Smooth muscle cell (in vitro differentiated cells): Measurements from ENCODE around the gene MAML2. TPM values are rescaled to one million over a fixed set of nuclear protein-coding genes. Genes with fewer than 3 reads are reported as not detected.

Experiments used
- DNase-seq: peaks from one replicate; lab custom pipeline; 2025; ENCODE audit not compliant: unreplicated experiment; lab: John Stamatoyannopoulos, UW
- H2AFZ ChIP-seq: fragments of 200-600 bp; sonication (generic); 2 replicates; pipeline ENCODE4 v1.6.0; 2016; ENCODE audit warnings: antibody characterized with exemption, low read depth, mild to moderate bottlenecking
- H3F3A ChIP-seq: fragments of 200-600 bp; sonication (generic); 2 replicates; pipeline ENCODE4 v1.6.0; 2017; ENCODE audit warnings: antibody characterized with exemption, low read depth
- H3K27ac ChIP-seq: fragments of 200-600 bp; sonication (generic); 2 replicates; pipeline ENCODE4 v1.5.1; 2016; ENCODE audit warnings: low read depth, mild to moderate bottlenecking
- H3K27me3 ChIP-seq: fragments of 200-600 bp; sonication (generic); 2 replicates; pipeline ENCODE4 v1.6.1; 2016; ENCODE audit warnings: low read depth, mild to moderate bottlenecking
- H3K36me3 ChIP-seq: fragments of 200-600 bp; sonication (generic); 2 replicates; pipeline ENCODE4 v1.5.1; 2016; ENCODE audit warnings: low read depth
- H3K4me1 ChIP-seq: fragments of 200-600 bp; sonication (generic); 2 replicates; pipeline ENCODE4 v1.5.1; 2016; ENCODE audit warnings: low read depth
- H3K4me2 ChIP-seq: fragments of 200-600 bp; sonication (generic); 2 replicates; pipeline ENCODE4 v1.6.0; 2016; ENCODE audit warnings: mild to moderate bottlenecking
- H3K4me3 ChIP-seq: fragments of 200-600 bp; sonication (generic); 2 replicates; pipeline ENCODE4 v1.5.1; 2016; ENCODE audit warnings: mild to moderate bottlenecking
- H3K79me2 ChIP-seq: fragments of 200-600 bp; sonication (generic); 2 replicates; pipeline ENCODE4 v1.6.0; 2016; ENCODE audit warnings: low read depth, mild to moderate bottlenecking
- H3K9ac ChIP-seq: fragments of 200-600 bp; sonication (generic); 2 replicates; pipeline ENCODE4 v1.6.0; 2016; ENCODE audit warnings: low read depth
- H3K9me3 ChIP-seq: fragments of 200-600 bp; sonication (generic); replicated peaks from 2 replicates; pipeline ENCODE4 v1.5.1; 2016; ENCODE audit warnings: low read depth
- H4K20me1 ChIP-seq: fragments of 200-600 bp; sonication (generic); 2 replicates; pipeline ENCODE4 v1.6.0; 2016; ENCODE audit warnings: low read depth
- WGBS: methylation state at CpG from one replicate; pipeline ENCODE4 v1.1.7; 2016; ENCODE audit warnings: low lambda C conversion rate; 5-methylcytosine and 5-hydroxymethylcytosine counted together
- polyA plus RNA-seq: library from polyadenylated mRNA; unstranded; fragments of >200 nt; fragmentation: Nextera tagmentation; extraction: Ambion mirVana; gene quantifications from 2 replicates; pipeline ENCODE4 v1.2.1, GENCODE V29; 2016
- total RNA-seq: library from RNA; depleted of rRNA; stranded (reverse); fragments of >200 nt; gene quantifications from 2 replicates; pipeline ENCODE4 v1.2.3, GENCODE V29; 2014
- TF ChIP-seq, protein P1 (sequence below): fragments of 200-600 bp; sonication (generic); IDR thresholded peaks from 2 replicates; pipeline ENCODE4 v1.5.1; 2017; ENCODE audit warnings: borderline replicate concordance, mild to moderate bottlenecking, antibody characterized with exemption; ENCODE audit not compliant: insufficient read depth, poor library complexity, severe bottlenecking

Gene MAML2
- total and polyA plus RNA-seq, 2 experiments from 2014 or later, result 8.7 to 52.4 TPM

DNA sequence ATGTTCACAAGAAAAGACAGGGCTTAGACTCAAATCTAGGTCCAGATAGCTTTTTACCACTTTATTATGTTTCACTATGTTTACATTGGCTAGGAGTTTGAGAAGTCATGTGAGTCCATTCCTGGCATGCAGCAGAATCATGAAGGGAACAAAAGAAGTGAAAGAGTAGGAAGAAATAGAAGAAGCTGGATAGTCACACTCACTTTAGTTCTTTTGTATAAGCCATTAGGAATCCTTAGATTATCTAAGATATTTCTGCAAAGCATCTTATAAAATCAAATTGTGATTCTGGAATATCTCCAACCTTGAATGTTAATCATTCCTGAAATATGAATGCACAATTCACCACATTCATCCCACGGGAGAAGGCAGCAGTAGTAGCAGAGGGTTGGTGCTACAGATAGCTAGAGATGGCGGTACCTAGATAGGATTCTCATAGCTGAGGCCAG is 31.9 kb downstream of the MAML2 start:
- 65% methylated on average over 2 of the region's 2 CpGs for WGBS
- Histone ChIP-seq H3K36me3 (no peaks in the 10 kb centered on the region), H3K27ac (peak overlapping the region; percentile 99), H3K9me3 (no peaks in the 10 kb centered on the region), H3K4me2 (peak overlapping the region; percentile 50), H3K4me1 (peaks cover 29% of the 10 kb centered on the region), H3K9ac (no peak overlapping the region), H3F3A (peaks cover 37% of the 10 kb centered on the region), H4K20me1 (no peaks in the 10 kb centered on the region), H2AFZ (no peak overlapping the region), H3K79me2 (peaks cover 85% of the 10 kb centered on the region), H3K27me3 (no peaks in the 10 kb centered on the region), H3K4me3 (no peak overlapping the region)
- TF ChIP-seq, protein P1, sequence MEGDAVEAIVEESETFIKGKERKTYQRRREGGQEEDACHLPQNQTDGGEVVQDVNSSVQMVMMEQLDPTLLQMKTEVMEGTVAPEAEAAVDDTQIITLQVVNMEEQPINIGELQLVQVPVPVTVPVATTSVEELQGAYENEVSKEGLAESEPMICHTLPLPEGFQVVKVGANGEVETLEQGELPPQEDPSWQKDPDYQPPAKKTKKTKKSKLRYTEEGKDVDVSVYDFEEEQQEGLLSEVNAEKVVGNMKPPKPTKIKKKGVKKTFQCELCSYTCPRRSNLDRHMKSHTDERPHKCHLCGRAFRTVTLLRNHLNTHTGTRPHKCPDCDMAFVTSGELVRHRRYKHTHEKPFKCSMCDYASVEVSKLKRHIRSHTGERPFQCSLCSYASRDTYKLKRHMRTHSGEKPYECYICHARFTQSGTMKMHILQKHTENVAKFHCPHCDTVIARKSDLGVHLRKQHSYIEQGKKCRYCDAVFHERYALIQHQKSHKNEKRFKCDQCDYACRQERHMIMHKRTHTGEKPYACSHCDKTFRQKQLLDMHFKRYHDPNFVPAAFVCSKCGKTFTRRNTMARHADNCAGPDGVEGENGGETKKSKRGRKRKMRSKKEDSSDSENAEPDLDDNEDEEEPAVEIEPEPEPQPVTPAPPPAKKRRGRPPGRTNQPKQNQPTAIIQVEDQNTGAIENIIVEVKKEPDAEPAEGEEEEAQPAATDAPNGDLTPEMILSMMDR, result no peak
- no peak for DNase-seq

DNA sequence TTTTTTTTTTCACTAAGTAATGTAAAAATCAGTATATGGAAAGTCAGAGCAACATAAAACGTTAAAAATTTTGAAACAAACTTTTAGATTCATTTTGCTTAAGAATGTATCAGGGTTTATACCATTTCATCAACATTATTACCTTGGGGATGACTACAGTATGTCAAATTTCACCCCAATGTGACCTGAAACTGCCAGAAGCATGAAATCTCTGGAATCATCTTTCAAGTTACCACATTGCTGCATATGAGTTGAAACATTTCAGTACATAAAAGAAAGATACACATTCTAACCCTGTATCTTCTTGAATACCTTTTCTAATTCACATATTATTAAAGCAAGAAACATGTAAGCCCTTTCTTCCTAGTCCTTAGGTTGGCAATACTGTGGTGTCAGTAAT is 32.8 kb downstream of the MAML2 start:
- Histone ChIP-seq H3F3A (peaks cover 43% of the 10 kb centered on the region), H4K20me1 (no peaks in the 10 kb centered on the region), H3K27ac (peak overlapping the region; percentile 99), H3K4me1 (peaks cover 38% of the 10 kb centered on the region), H3K9me3 (no peaks in the 10 kb centered on the region), H3K79me2 (peaks cover 85% of the 10 kb centered on the region), H3K4me2 (no peak overlapping the region), H3K9ac (no peak overlapping the region), H3K27me3 (no peaks in the 10 kb centered on the region), H3K36me3 (no peaks in the 10 kb centered on the region), H2AFZ (no peak overlapping the region), H3K4me3 (no peak overlapping the region)
- TF ChIP-seq, protein P1, result no peak
- DNase-seq, result no peak
- WGBS, result 82% methylated on average over 1 of the region's 1 CpG

DNA sequence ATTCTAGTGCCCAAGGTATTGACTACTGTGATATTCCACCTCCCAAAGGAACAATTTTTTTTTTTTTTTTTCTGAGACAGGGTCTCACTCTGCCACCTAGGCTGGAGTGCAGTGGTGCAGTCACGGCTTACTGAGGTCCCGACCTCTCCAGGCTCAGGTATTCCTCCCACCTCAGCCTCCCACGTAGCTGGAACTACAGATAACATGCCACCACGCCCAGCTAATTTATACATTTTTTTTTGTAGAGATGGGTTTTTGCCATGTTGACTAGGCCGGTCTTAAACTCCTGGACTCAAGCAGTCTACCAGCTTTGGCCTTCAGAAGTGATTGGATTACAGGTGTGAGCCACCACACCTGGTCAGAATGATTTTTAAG is 33.4 kb downstream of the MAML2 start:
- whole genome bisulfite sequencing, result 78% methylated on average over 5 of the region's 5 CpGs
- Histone ChIP-seq H4K20me1 (no peaks in the 10 kb centered on the region), H3K4me3 (no peak overlapping the region), H3K27me3 (no peaks in the 10 kb centered on the region), H3K9me3 (no peaks in the 10 kb centered on the region), H3K36me3 (no peaks in the 10 kb centered on the region), H3K4me1 (peaks cover 42% of the 10 kb centered on the region), H3K79me2 (peaks cover 85% of the 10 kb centered on the region), H3F3A (peaks cover 44% of the 10 kb centered on the region), H3K9ac (no peak overlapping the region), H3K4me2 (peak overlapping the region; percentile 84), H2AFZ (no peak overlapping the region), H3K27ac (peak overlapping the region; percentile 99)
- DNase-seq, result no peak
- TF ChIP-seq, protein P1, result no peak

DNA sequence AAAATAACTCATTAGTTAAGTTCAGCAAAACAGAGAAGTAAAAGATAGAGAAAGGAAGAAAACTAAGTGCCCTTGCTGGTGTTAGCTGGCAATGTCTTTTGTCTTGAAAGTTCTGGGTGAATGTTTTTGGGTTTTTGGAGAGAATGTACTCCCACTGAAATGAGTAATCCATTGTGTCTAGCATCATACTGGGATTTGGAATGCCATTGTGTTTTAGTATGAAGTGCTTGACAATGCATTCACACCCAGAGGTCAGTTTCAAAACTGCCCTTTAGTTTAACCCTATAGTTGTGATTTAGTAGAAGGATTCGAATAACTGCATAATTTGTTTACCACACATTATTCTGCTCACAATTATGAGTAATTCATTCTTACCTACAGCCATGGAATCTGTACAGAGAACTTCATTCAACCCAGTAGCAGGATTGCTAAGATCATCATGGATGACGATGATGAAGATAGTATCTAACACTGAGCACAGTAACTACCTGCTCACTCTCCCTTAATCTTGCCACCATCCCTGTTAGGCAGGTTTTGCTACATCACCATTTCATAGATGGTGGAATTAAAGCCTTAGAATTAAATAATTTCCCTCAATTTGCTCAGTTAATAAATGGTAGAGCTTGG is 33.9 kb downstream of the MAML2 start:
- TF ChIP-seq, protein P1, result no peak
- H3K4me1 ChIP-seq, result peaks cover 45% of the 10 kb centered on the region
- 80% methylated on average over 2 of the region's 2 CpGs for WGBS
- no peak overlapping the region for H3K4me3 ChIP-seq
- H3K79me2 ChIP-seq, result peaks cover 85% of the 10 kb centered on the region
- H2AFZ ChIP-seq, result no peak overlapping the region
- peak overlapping the region; percentile 99 for H3K27ac ChIP-seq
- no peaks in the 10 kb centered on the region for H3K27me3 ChIP-seq
- no peaks in the 10 kb centered on the region for H3K36me3 ChIP-seq
- H3F3A ChIP-seq, result peaks cover 45% of the 10 kb centered on the region
- H4K20me1 ChIP-seq, result no peaks in the 10 kb centered on the region
- peak overlapping the region; percentile 98 for H3K9ac ChIP-seq
- no peak for DNase-seq
- peak overlapping the region; percentile 84 for H3K4me2 ChIP-seq
- no peaks in the 10 kb centered on the region for H3K9me3 ChIP-seq
